ENCODE data around the gene TMEM98. TPM values are rescaled to one million over a fixed set of nuclear protein-coding genes. Genes with fewer than 3 reads are reported as not detected.

The TMEM98 gene
- total RNA-seq, 1 donor from 2014 or later: 133 TPM

GRCh38 chr17:32953857-32954256 is 25.9 kb downstream of the TMEM98 start:
- no peaks in the 10 kb centered on the region for H3K36me3 Mint-ChIP-seq (ENCODE audit: low read depth)
- no peak for TF ChIP-seq CTCF (conservative IDR thresholded peaks at IDR 0.05)
- no peak for DNase-seq (ENCODE audit: low read depth, low spot score)
- no peaks in the 10 kb centered on the region for H3K4me1 Mint-ChIP-seq
- no peak overlapping the region for H3K27ac Mint-ChIP-seq (ENCODE audit: unreplicated experiment)
- H3K9me3 Mint-ChIP-seq: no peaks in the 10 kb centered on the region
- peaks cover 19% of the 10 kb centered on the region for H3K27me3 Mint-ChIP-seq (ENCODE audit: low read depth)
- H3K4me3 Mint-ChIP-seq: no peak overlapping the region

GRCh38 chr17:32954477-32954876 is 26.5 kb downstream of the TMEM98 start:
- Mint-ChIP-seq H3K4me3 (no peak overlapping the region), H3K4me1 (no peaks in the 10 kb centered on the region), H3K36me3 (ENCODE audit: low read depth) (no peaks in the 10 kb centered on the region), H3K27me3 (ENCODE audit: low read depth) (peaks cover 19% of the 10 kb centered on the region), H3K9me3 (no peaks in the 10 kb centered on the region), H3K27ac (ENCODE audit: unreplicated experiment) (no peak overlapping the region)
- TF ChIP-seq CTCF (conservative IDR thresholded peaks at IDR 0.05): no peak
- no peak for DNase-seq (ENCODE audit: low read depth, low spot score)

GRCh38 chr17:32955155-32955554 is 27.2 kb downstream of the TMEM98 start:
- H3K4me1 Mint-ChIP-seq: no peaks in the 10 kb centered on the region
- H3K27ac Mint-ChIP-seq (ENCODE audit: unreplicated experiment): no peak overlapping the region
- no peaks in the 10 kb centered on the region for H3K9me3 Mint-ChIP-seq
- no peak for DNase-seq (ENCODE audit: low read depth, low spot score)
- peaks cover 19% of the 10 kb centered on the region for H3K27me3 Mint-ChIP-seq (ENCODE audit: low read depth)
- no peak overlapping the region for H3K4me3 Mint-ChIP-seq
- H3K36me3 Mint-ChIP-seq (ENCODE audit: low read depth): no peaks in the 10 kb centered on the region
- no peak for TF ChIP-seq CTCF (conservative IDR thresholded peaks at IDR 0.05)

GRCh38 chr17:32956240-32956970 is 28.5 kb downstream of the TMEM98 start:
- DNase-seq (ENCODE audit: low read depth, low spot score): no peak
- no peak for TF ChIP-seq CTCF (conservative IDR thresholded peaks at IDR 0.05)
- H3K27ac Mint-ChIP-seq (ENCODE audit: unreplicated experiment): no peak overlapping the region
- no peaks in the 10 kb centered on the region for H3K9me3 Mint-ChIP-seq
- H3K4me3 Mint-ChIP-seq: no peak overlapping the region
- H3K4me1 Mint-ChIP-seq: no peaks in the 10 kb centered on the region
- peaks cover 24% of the 10 kb centered on the region for H3K27me3 Mint-ChIP-seq (ENCODE audit: low read depth)
- H3K36me3 Mint-ChIP-seq (ENCODE audit: low read depth): no peaks in the 10 kb centered on the region

GRCh38 chr17:32958418-32958817 is 30.5 kb downstream of the TMEM98 start:
- peaks cover 23% of the 10 kb centered on the region for H3K27me3 Mint-ChIP-seq (ENCODE audit: low read depth)
- no peaks in the 10 kb centered on the region for H3K36me3 Mint-ChIP-seq (ENCODE audit: low read depth)
- H3K4me1 Mint-ChIP-seq: no peaks in the 10 kb centered on the region
- H3K27ac Mint-ChIP-seq (ENCODE audit: unreplicated experiment): no peak overlapping the region
- no peak for DNase-seq (ENCODE audit: low read depth, low spot score)
- H3K4me3 Mint-ChIP-seq: no peak overlapping the region
- H3K9me3 Mint-ChIP-seq: no peaks in the 10 kb centered on the region
- TF ChIP-seq CTCF (conservative IDR thresholded peaks at IDR 0.05): no peak

Measured in neural crest cell (in vitro differentiated cells).